ENCODE data around the gene ZRANB1.
A peak's percentile ranks its signal among the peaks of the same experiment; 100 is the strongest.

Gene ZRANB1

DNA sequence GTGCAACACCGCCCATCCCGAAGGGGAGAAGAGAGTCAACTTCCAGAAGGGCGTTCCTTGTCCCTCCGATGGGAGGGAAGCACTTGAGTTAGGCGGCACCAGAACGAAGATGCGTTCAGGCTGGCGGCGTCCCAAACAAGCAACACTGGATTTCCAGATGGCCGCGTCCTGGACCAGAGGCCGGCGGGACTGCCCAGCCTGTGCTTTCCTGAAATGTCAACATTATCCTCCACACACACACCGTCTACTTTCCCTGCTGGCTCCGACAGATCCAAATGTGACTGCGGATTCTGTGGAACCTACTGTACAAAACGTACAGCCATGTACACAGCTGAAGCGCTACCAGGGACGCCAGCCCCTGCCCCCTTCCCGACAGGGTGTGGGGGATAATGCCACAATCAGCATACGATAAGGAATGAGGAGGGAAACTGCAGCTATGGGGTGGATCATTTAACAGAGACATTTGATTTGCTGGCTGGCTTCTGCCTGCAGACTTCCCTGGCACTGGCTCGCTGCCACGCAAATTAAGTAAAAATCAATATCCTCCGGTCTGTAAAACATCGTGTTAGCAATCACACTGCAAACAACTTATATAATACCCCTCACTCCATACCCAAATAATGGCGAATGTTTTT, 82.1 kb downstream of the ZRANB1 start:
- no peak for DNase-seq

DNA sequence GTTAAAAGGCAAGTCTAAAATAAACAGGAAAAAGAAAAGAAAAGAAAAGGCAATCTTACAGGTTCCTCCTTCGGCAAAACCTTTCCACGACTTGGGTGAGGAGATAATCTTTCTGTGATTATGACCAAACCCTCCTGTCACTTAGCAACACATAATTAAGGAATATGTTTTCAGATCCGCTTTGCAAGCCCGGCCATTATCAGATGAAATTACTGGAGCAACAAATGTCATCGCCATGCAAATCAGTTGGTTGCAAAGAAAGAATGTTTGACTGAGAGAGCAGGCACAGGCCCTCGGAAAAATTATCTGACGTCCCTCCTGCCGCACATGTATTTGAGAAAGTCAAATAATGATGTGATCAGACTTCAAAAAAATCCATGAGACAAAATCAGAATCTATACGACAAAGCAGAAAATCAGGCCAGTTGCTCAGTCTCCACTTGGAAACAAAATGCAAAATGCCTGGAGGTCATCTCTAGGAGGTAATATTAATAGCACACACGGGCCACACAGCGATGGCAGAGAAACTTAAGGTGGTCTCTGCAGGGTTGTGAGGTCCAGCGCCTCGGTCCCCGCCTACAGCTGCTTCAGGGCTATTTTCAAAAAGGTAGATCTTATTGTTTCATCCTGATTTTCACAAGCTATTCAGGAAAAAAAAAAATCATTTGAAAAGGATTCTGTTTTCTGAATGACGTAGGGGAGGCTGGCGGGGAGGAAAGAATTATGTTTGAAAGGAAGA, 82.7 kb downstream of the ZRANB1 start:
- DNase-seq: no peak

DNA sequence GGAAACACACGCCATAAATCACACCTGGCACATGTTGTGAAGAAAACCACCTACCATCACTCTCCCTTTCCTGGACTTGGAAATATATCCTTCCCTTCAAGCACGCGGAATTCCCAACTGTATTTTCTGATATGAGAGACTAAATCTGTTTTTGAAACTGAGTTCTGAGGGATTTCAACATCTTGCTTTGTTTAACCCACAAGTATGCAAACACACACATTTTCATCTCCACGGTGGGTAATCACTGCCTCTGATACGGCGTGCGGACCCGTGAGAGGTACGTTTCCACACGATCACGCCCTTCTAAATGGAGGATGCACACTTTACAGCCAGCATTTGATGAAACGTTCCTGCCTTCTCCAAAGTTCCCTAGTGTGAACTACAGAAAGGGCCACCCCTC, 83.4 kb downstream of the ZRANB1 start:
- DNase-seq: no peak

DNA sequence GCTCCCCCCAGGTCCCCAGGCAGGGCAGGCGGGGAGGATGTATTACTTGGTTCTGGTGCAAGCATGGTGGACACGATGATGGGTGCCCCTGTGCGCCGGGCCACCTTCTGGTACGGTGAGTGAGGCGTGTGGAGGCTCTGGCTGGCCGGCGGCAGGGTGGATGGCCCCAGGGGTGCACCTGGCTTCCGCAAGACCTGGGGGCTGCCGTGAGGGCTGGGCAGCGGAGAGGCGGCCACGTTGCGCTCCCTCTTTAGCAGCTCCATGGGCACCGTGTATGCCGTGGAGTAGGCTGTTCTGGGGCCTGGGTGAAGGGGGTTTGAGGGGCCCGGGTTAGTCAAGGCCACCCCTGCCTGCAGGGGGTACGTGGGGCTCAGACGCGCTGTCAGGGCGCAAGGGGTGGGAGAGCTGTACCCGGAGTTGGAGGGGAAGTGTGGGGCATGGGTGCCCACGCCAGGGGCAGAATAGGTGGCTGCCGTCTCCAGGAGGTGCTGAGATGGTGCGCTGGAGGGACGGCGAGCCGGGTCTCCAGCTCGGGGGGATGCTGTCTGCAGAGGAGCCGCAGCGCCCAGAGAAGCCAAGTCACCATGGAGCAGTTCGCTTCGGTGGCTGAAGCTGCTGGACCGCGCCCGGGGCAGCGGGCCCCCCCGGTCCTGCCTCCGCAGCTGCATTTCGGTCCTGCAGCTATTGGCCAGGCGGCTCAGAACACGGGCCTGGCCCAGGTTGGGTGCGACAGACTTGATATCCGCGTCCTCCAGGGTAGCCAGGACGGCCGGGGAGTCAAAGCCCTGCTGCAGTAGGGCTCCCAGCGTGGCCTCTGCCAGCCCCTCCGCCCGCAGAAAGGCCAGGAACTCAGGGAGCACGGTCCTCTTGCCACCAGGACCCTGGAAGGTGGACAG, 84.4 kb downstream of the ZRANB1 start:
- no peak for DNase-seq

DNA sequence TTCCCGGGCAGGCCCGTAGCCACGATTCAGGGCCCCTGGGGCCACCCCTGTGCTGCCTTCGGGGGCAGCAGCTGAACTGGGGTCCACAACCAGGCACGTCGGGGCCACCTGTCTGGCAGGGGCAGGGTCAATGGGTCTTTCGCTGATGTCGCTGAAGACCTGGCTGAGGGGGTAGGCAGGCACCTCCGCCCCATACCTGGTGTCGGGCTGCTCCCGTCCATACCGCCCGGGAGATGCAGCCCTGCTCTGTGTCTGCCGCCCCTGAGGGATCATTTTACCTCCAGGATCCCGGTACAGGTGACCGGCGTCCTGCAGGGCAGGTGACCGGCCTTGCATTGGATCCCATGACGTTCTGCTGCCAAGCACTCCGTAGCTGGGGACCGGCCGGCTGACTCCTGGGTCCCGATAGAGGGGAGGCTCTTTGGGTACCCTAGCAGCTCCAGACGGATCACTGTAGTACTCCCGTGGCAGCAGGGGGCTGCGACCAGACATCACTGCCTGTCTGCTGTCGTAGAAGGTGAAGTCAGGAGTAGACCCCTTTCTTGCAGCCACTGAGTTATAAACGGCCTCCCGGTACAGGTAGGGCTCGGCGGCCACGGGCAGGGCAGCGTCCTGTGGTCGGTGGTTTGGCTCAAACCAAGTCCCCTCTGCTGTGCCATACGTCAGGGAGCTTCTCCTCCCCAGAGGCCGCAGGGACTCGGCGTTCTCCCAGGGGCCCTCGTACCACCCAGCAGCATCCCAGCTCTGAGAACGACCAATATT, 85.2 kb downstream of the ZRANB1 start:
- no peak for DNase-seq

DNA sequence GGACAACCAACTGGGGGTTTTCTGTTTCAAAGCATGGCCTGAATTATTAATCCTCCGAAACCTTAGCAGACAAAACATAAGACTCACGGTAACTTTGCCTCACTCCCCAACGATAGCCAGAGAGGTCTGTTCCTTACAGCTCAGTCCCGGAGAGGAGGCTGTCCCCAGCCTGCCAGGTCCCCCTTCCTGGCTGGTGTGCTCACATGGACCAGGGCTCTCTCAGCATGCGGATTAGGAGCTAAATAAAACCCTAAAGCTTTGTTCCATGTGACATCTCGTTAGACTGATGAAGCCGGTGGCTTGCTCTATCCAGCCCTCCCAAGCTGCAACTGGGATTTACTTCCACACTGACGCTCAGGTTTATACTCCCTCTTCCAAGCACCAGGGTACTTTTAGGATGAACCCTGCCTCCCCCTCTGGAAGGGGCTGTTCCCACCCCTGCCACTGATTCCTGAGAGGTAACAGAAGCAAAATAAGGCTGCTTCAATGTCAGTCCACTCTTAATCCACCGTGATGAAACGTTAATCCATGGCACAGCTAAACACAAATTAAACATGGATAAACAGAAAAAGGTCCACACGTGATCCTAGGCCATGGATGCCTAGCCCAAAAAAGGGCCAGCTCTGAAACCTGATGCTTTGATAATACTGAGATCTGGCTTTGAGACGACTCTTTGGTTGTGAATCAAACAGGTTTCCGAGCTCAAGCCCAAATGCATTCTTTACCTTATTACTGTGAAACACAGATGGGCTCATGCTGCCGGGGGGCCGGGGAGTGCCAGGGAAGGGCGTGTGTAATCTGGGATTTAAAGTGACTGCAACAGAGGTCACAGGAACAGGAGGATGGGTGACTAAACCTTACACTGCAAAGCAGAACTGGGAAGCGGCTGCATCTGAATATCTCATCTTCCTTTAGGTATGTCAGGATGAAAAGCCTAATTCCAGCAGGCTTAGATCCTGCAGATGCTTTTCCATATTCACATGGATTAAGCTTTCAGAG, 86.2 kb downstream of the ZRANB1 start:
- no peak for DNase-seq

DNA sequence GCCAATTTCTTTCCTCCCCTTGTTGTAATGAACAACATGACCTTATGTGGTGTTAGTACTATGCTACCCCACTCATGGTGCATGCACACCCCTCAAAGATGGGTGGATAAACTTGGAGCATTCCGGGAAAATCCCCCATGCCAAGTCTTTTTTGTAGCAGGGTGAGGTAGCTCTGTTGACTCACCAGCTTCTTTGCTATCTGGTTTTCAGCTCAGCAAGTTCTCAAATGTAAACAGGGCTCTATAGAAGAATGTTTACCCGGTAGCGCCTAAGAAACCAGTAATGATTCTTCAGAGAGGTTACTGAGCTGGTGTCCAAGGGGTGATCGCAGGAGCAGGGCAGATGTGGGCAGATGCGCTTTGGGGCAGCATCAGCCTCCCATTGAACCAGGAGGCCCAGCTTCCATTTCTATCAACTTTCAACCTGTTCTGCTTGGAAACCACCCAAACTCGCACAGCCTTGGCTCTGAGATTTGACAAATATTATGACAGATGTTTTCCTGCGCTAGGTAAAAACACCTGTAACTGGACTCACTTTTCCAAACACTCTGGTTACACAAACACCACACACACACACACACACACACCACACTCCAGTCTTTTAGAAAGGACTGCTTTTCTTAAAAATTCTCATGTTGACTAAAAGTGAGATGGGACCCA, 87.8 kb downstream of the ZRANB1 start:
- peak; percentile 16 for DNase-seq

DNA sequence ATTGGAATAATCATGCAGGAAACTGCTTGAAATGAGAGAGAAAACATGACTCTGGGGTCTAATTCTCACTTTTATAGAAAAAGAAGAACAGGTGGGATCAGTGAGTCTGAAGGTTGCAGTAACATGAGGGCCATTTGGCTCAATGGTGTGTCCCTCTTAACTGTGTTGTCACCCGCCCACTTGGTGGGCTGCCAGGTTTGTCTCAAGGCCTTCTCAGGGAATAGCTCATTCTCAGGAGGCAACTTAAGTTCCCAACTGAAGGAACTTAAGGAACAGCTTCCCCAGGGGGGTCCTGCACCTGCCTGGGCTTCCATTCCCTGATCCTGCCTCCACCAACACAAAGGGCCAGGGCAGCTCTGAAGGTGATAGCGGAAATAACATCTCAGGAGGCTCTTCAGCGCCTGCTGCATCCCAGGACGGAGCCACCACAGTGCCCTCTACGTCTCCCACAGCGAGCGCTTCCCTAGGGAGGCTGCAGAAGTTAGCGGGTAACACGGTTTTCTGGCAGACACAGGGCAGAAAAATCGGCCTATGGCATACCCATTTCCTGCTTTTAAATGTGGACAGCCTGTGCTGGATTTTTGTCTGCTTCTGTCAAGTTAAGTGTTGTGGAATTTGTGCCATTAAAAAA, 88.8 kb downstream of the ZRANB1 start:
- no peak for DNase-seq

DNA sequence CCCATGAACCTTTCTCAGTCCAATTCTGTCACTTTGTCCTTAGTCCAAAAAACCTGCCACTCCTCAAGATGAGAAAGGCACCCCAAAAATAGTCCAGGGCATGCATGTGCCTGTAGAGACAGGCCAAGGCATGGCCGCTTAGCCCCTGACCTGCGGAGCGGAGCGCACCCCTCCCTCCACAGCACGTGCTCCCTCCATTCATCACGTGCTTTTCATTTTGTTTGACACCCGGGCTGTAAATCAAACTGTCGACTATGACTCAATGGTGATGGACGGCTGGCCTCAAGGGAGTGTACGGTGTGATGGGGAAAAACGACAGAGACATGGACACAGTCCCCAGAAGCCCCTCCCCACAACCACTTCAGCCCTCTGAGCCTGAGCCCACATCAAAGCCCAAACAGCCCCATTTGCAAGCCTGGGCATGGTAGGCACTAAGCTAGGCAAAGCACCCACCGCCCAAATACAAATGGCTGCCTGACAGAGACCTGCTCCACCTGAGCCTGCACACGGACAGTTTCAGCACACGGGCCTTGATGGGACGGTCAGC, 90.6 kb downstream of the ZRANB1 start:
- no peak for DNase-seq

DNA sequence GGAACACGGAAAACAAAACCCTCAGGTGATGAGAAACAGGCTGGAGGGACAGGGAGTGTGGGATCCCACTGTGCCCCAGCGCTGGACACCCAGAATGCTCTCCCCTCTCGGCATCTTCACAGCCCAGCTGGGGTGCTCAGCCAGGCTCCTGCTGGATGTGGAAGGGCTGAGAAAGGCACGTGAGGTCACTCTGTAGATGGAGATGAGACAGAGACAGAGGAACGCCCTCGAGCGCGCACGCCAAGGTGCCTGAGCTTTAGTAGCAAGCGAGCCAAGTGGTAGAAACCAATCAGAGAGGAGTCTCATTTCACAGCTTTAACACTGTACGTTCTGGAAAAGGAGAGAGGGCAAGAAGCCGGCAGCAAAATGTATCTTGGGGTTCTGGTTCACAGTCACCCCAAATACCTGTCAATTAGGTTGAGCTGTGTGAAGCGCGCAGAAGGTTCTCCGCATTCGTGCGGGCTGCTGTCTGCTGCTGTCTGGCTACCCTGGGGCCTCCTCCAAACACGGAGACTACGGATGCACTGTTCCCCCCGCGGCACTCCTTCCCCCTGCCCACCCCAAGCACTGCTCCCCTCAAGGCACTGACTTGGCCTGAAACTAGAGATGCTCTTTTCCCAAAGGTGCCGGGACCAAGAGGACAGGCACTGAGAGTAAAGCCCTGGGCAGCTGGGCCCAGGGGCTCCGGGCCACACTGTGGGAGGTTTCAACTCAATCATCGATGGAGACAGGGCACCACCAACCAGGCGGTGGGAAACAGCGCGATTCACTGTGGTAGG, 91.4 kb downstream of the ZRANB1 start:
- no peak for DNase-seq

DNA sequence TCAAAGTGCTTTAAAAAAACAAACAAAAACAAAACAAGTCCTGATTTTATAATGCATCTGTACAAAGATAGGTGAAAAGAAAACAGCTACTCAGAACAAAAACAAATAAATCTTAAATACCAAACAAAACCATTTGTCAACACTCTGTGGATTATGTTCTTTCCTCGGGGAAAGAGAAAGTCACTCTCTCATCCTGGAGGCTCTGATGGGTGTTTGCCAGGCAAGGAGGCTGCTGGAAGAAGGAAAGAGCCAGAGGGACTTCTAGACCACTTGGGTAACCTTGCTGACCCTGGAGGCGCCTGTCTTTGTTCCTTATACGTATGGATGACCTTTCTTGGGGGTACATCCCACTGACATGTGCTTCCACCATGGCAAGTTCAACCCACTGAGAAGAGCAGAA, 92.8 kb downstream of the ZRANB1 start:
- no peak for DNase-seq

DNA sequence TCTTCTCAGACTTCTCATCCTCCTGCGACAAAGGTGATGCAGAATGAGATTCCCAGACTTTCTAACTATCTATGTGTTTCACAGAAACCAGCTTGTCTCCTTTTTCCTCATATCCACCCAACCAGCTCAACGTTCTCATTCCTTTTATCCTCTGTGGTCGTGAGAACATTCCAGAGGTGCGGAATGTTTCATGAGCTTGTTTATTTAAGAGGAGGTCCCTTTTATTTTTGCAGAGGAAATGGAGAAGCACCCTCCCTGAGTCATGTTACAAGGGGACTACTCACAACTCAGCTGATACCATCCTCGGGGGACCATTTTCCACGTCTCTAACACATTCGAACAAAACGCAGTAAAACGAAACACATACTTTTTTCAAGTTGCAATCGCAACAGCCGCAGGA, 93.2 kb downstream of the ZRANB1 start:
- DNase-seq: peak; percentile 95

DNA sequence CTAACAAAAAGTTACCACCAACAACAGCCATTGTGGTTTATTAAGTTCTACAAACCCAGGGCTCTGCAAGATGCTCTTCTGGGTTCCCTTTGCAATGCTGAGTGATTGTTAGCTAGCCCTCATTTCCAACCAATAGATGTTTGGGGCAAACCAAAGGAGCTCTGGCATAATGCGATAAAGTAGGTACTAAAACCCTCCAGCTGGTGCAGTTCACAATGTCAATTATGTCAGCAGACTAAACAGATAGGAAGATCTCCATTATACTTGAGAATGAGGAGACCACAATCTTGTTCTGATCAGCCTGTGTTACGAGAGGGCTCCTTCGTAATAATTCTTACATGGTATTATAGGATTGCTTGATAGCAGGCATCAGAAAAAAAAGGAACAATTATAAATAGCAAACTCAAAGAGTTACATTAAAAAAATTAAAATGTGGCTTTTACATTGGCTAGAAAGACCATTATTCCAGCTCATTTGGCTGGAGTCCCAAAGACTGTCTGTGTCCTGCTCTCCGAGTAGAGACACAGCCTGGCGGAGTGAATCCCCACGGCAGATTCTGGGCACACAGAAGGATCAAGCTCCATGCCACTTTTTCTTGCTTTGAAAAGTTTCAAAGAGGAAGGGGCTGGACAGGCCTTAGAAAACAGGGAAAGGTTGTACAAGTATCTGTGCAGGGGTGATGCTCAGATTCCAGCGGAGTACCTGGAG, 93.8 kb downstream of the ZRANB1 start:
- DNase-seq: no peak

DNA sequence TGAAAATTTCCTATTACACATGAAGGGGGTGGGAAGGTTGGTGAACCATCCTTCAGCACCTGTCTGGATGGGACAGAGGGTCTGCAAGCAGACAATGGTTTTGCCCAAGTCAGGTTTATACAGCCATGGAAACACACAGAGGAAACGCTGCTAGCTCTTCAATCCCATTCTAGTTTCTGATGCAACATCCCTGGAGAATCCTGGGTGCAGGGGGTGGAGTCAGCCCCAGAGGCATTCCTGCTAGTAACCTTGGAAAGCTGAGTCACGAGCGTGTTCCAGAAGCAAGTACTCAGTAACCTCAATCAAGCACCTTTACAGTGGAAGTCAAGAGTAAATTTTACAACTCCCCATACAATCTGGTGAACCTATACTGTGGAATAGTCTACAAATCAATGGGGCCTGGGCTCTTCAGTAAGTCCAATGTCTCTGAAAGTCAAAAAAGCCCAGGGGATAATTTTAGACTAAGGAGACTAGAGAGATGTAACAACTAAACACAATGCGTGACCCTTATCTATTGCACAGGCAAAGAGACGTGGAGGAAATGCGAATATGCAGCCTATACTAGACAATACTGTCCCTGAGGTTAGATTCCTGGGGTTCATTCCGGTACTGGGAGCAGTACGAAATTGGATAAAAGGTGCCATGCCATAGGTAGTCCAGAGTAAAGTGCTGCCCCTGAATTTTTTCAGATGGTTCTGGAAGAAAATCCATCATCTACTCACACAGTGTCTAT, 95.4 kb downstream of the ZRANB1 start:
- DNase-seq: peak; percentile 79

Measured in kidney glomerular epithelial cell (primary cell).